Measurements from ENCODE around the gene YKT6.

GRCh38 chr7:44249639-44250234 lies 49.0 kb downstream of the YKT6 start:
- TF ChIP-seq CTCF (IDR thresholded peaks at IDR 0.05) (no peak), POLR2A (IDR thresholded peaks at IDR 0.05) (no peak)
